Muscle of back (tissue), 11 donors: ENCODE measurements around the gene ST6GALNAC1. TPM values are rescaled to one million over a fixed set of nuclear protein-coding genes. Genes with fewer than 3 reads are reported as not detected.

Experiments
- DNase-seq, 3 donors: peaks; one replicate each; pipeline versions ENCODE4 v3.0.0 to v3.0.0-alpha.2; 2013
- polyA plus RNA-seq, 10 donors: library from polyadenylated mRNA; unstranded; fragments of 120-200 nt; gene quantifications; one replicate each; pipeline ENCODE4 v1.2.1, GENCODE V29; 2013; ENCODE audit not compliant: insufficient read length in 10 of 10

Gene ST6GALNAC1
- polyA plus RNA-seq, 10 donors: 0.25 to 1.3 (median 0.60) TPM

- no peak for DNase-seq
Measured at GRCh38 chr17:76581515-76581914, 62.0 kb downstream of the ST6GALNAC1 start.

DNA sequence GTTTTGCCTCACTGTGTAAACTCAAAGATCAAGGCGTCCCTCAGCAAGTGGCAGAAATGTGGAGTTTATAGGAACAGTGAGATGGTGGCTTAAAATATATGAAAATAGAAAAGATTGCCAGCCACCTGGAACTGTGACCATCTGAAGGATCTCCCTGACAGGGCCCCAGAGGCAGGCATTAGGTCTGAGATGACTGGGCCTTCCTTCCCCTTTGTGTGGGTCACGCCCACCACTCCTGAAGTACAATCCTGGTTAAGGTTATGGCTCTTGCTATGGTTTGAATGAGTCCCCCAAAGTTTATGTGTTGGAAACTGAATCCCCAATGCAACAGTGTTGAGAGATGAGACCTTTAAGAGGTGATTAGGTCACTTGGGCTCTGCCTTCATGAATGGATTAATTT, 64.3 kb downstream of the ST6GALNAC1 start:
- no peak for DNase-seq

- no peak for DNase-seq
Measured at GRCh38 chr17:76578376-76578775, 65.2 kb downstream of the ST6GALNAC1 start.

DNA sequence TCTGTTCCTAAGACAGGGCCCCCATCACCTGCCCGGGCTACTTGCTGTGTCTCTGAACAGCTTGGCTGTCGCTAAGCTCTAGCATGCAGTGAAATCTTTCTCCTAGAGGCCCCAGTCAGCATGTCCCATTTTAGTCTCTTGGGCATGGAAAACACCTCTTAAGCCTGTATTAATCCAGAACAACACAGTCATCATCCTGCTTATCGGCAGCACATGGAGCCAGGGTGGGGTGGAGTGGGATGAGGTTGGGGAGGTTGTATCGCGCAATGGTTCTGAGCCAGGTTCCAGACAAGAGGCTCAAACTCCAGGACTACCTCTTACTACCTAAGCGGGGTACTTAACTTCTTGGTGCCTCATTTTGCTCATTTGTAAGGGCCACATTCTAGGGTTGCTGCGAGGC, 65.7 kb downstream of the ST6GALNAC1 start:
- DNase-seq: no peak

DNA sequence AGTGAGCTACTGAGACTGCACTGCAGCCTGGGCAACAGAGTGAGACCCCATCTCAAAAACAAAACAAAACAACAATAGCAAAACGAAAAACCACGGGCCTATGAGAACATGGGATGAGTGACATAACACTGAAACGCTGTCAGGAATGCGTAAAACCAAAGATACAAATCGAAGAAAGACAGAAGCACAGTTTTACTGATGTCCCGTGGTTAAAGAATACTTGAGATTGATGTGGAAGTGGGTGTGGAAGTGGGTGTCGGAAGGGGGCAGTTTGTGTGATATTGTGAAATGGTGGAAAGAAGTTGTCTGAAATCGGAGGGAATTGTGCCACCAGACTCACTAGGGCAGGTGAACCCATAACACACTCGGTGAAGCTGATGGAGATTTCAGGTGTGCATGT, 67.4 kb downstream of the ST6GALNAC1 start:
- no peak for DNase-seq

DNA sequence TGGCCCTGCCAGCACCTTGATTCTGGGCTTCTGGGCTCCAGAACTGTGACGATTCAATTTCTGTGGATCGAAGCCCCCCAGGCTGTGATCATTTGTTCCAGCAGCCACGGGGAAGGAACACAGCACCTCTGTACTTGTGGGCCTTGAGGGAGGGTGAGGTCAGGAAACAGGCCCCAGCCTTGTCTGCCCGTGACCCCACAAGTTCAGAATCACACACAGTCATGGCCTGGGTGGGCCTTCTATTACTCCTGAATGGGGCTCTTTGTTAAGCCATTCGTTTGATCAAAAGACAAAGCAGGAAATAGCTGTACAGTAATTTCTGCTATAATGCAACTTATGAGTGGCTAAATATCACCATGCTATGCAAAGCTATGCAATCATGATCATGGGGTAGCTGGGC, 68.0 kb downstream of the ST6GALNAC1 start:
- no peak for DNase-seq

Other genes with a start within 250 kb of the ST6GALNAC1 start
- 10 to 100 TPM; 13.0 to 24.8 (median 16.2) TPM for gene UBE2O, start 190.6 kb downstream of the ST6GALNAC1 start, polyA plus RNA-seq
- gene AANAT, start 176.2 kb downstream of the ST6GALNAC1 start, polyA plus RNA-seq: under 1 TPM in 6 of 10 donors, not detected in 4; 0.17 to 0.83 (median 0.40) TPM
- 1 to 10 TPM; 5.1 to 7.1 (median 6.0) TPM for gene RHBDF2, start 142.3 kb downstream of the ST6GALNAC1 start, polyA plus RNA-seq
- gene CYGB, start 106.0 kb downstream of the ST6GALNAC1 start, polyA plus RNA-seq: 10 to 100 TPM in 9 of 10 donors, 1 to 10 TPM in 1; 9.1 to 18.4 (median 15.8) TPM
- 1 to 10 TPM; 1.6 to 6.6 (median 3.0) TPM for gene PRCD, start 103.7 kb downstream of the ST6GALNAC1 start, polyA plus RNA-seq
- gene ST6GALNAC2, start 57.9 kb downstream of the ST6GALNAC1 start, polyA plus RNA-seq: 1 to 10 TPM; 1.3 to 7.4 (median 2.2) TPM
- gene MXRA7, start 67.2 kb upstream of the ST6GALNAC1 start, polyA plus RNA-seq: 100 to 1,000 TPM; 124 to 181 (median 140) TPM
- 10 to 100 TPM; 19.8 to 24.2 (median 21.3) TPM for gene JMJD6, start 82.8 kb upstream of the ST6GALNAC1 start, polyA plus RNA-seq
- 10 to 100 TPM; 20.6 to 26.1 (median 21.3) TPM for gene METTL23, start 83.1 kb upstream of the ST6GALNAC1 start, polyA plus RNA-seq
- gene SRSF2, start 93.6 kb upstream of the ST6GALNAC1 start, polyA plus RNA-seq: 100 to 1,000 TPM; 177 to 286 (median 221) TPM
- 10 to 100 TPM; 29.0 to 48.4 (median 35.9) TPM for gene MFSD11, start 94.4 kb upstream of the ST6GALNAC1 start, polyA plus RNA-seq
- gene MGAT5B, start 224.6 kb upstream of the ST6GALNAC1 start, polyA plus RNA-seq: 1 to 10 TPM in 1 of 10 donors, under 1 TPM in 9; 0.27 to 1.1 (median 0.70) TPM